Gastrocnemius medialis (tissue), 4 donors: Measurements from ENCODE around the gene PRM1.

Source experiments
- POLR2A ChIP-seq, 2 donors: fragments of 450-650 bp; IDR thresholded peaks; one replicate each; pipeline ENCODE4 v1.6.1; 2017; ENCODE audit warnings: antibody characterized with exemption in 2 of 2, mild to moderate bottlenecking in 2 of 2, moderate library complexity in 2 of 2
- TF ChIP-seq, protein P1 (sequence below), 5 experiments: fragments of 450-650 bp in 3 of 5; fragments of 200-600 bp in 2 of 5; sonication (generic) in 2 of 5; IDR thresholded peaks in 4 of 5; conservative IDR thresholded peaks in 1 of 5; 1 replicate in 4 of 5; 2 replicates in 1 of 5; pipeline ENCODE4 v1.5.1; 2016 to 2019; ENCODE audit warnings: antibody characterized with exemption in 5 of 5, mild to moderate bottlenecking in 3 of 5, moderate library complexity in 3 of 5

DNA sequence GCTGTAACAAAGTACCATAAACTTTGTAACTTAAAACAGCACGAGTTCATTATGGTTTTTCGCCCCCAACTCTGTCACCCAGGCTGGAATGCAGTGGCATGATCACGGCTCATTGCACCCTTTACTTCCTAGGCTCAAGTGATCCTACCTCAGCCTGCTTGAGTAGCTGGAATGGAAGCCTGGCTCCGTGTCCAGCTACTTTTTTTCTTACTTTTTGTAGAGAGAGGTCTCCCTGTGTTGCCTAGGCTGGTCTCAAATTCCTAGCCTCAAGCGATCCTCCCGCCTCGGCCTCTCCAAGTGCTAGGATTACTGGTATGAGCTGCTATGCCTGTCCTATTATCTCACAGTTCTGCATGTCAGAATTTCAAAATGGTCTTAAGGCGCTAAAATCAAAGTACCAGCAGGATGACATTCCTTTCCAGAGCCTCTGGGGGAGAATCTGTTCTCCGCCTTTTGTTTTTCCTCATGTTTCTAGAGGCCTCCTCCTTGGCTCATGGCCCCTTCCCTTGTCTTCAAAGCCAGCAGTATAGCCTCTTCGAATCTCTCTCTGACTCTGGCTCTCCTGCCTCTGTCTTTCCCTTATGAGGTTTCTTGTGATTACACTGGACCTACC is 10.1 kb upstream of the PRM1 start:
- TF ChIP-seq, protein P1, sequence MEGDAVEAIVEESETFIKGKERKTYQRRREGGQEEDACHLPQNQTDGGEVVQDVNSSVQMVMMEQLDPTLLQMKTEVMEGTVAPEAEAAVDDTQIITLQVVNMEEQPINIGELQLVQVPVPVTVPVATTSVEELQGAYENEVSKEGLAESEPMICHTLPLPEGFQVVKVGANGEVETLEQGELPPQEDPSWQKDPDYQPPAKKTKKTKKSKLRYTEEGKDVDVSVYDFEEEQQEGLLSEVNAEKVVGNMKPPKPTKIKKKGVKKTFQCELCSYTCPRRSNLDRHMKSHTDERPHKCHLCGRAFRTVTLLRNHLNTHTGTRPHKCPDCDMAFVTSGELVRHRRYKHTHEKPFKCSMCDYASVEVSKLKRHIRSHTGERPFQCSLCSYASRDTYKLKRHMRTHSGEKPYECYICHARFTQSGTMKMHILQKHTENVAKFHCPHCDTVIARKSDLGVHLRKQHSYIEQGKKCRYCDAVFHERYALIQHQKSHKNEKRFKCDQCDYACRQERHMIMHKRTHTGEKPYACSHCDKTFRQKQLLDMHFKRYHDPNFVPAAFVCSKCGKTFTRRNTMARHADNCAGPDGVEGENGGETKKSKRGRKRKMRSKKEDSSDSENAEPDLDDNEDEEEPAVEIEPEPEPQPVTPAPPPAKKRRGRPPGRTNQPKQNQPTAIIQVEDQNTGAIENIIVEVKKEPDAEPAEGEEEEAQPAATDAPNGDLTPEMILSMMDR (IDR thresholded peaks at IDR 0.05 in 4 of 5, conservative IDR thresholded peaks at IDR 0.05 in 1 of 5), result no peak
- no peak for TF ChIP-seq POLR2A (IDR thresholded peaks at IDR 0.05)
